CD4-positive, alpha-beta T cell (primary cell): ENCODE results near the gene LAMTOR2. TPM values are rescaled to one million over a fixed set of nuclear protein-coding genes. Genes with fewer than 3 reads are reported as not detected.

Experiments
- ATAC-seq: fragments of 200-7000 bp; cut with Tn5 transposase; one replicate; pipeline ENCODE4 v1.10.0; 2022; ENCODE audit warnings: mild to moderate bottlenecking; ENCODE audit not compliant: poor library complexity
- CTCF ChIA-PET: fragments of 350-600 bp; sonication (Branson Sonifier 250); formaldehyde crosslinking; loops from one replicate; lab custom pipeline; 2021; ENCODE audit warnings: antibody characterized with exemption, inconsistent platforms; lab: Charles Lee
- POLR2A ChIA-PET: fragments of 350-600 bp; sonication (Branson Sonifier 250); formaldehyde crosslinking; loops from one replicate; lab custom pipeline; 2021; ENCODE audit warnings: antibody characterized with exemption, inconsistent platforms; lab: Charles Lee
- DNase-seq, 14 experiments: peaks; one replicate each; pipeline ENCODE4 v3.0.0-alpha.2; 2013 to 2020; ENCODE audit warnings: mixed read lengths in 2 of 14
- H3K27ac ChIP-seq, 2 donors: one replicate each; pipeline versions ENCODE4 v1.5.1 to v1.7.0; 2013; ENCODE audit warnings: low read length in 2 of 2, low read depth in 1 of 2, mild to moderate bottlenecking in 1 of 2
- H3K27me3 ChIP-seq, 2 experiments: 1 replicate in 1 of 2; 2 replicates in 1 of 2; pipeline versions ENCODE4 v1.6.1 to v1.7.0; 2013; ENCODE audit warnings: low read length in 2 of 2, control low read depth in 1 of 2, mild to moderate bottlenecking in 1 of 2, moderate library complexity in 1 of 2; ENCODE audit not compliant: insufficient read depth in 2 of 2, control insufficient read depth in 1 of 2
- H3K36me3 ChIP-seq: one replicate; pipeline ENCODE4 v1.6.1; 2013; ENCODE audit warnings: low read length, control low read depth; ENCODE audit not compliant: insufficient read depth
- H3K4me1 ChIP-seq: one replicate; pipeline ENCODE4 v1.6.1; 2013; ENCODE audit warnings: low read length, control low read depth; ENCODE audit not compliant: insufficient read depth
- H3K4me3 ChIP-seq: one replicate; pipeline ENCODE4 v1.5.1; 2013; ENCODE audit warnings: mild to moderate bottlenecking, low read length, moderate library complexity
- H3K9me3 ChIP-seq, 2 experiments: 1 replicate in 1 of 2; 2 replicates in 1 of 2; pipeline versions ENCODE4 v1.6.1 to v1.7.0; 2013; ENCODE audit warnings: low read length in 2 of 2, mild to moderate bottlenecking in 2 of 2, control low read depth in 1 of 2, moderate library complexity in 1 of 2; ENCODE audit not compliant: control insufficient read depth in 1 of 2, insufficient read depth in 1 of 2
- H3K27ac Mint-ChIP-seq: one replicate; pipeline ENCODE4 v1.8.0; 2020; ENCODE audit warnings: mixed read lengths
- H3K27me3 Mint-ChIP-seq: one replicate; pipeline ENCODE4 v1.8.0; 2021; ENCODE audit warnings: mixed read lengths
- H3K36me3 Mint-ChIP-seq: one replicate; pipeline ENCODE4 v1.8.0; 2021; ENCODE audit warnings: low read depth, mixed read lengths
- H3K4me1 Mint-ChIP-seq: one replicate; pipeline ENCODE4 v1.8.0; 2021; ENCODE audit warnings: low read depth, mixed read lengths
- H3K4me3 Mint-ChIP-seq: one replicate; pipeline ENCODE4 v1.8.0; 2020; ENCODE audit warnings: mild to moderate bottlenecking, mixed read lengths
- H3K9me3 Mint-ChIP-seq: one replicate; pipeline ENCODE4 v1.8.0; 2020; ENCODE audit warnings: mixed read lengths
- CTCF ChIP-seq: fragments of 200-600 bp; IDR thresholded peaks from one replicate; pipeline ENCODE4 v1.8.0; 2022; ENCODE audit warnings: antibody characterized with exemption, mild to moderate bottlenecking
- intact Hi-C, 2 experiments: fragments of 100-400 bp; cut with DNase I in 1 of 2; cut with micrococcal nuclease in 1 of 2; formaldehyde crosslinking; loops; one replicate each; pipeline versions ENCODE4 v1.15.1 to v1.9.0; 2023 to 2025; cut with DNase I, micrococcal nuclease
- total RNA-seq, 174 experiments: library from RNA in 2 of 174; stranded (reverse) in 2 of 174; gene quantifications; one replicate each; pipeline ENCODE4 v1.2.3 and lab custom pipeline; 2021 to 2026

LAMTOR2 gene
- total RNA-seq, 2 experiments from 2014 or later: 7.0 to 8.7 TPM

GRCh38 chr1:156014829-156015228 is 39.8 kb upstream of the LAMTOR2 start:
- Mint-ChIP-seq H3K9me3 (no peaks in the 10 kb centered on the region), H3K4me1 (peaks cover 19% of the 10 kb centered on the region), H3K36me3 (peaks cover 84% of the 10 kb centered on the region), H3K27ac (no peak overlapping the region), H3K4me3 (no peak overlapping the region), H3K27me3 (no peaks in the 10 kb centered on the region)
- ATAC-seq: no peak
- Histone ChIP-seq H3K4me3 (no peak overlapping the region), H3K27me3 (no peaks in the 10 kb centered on the region), H3K36me3 (peaks cover 73% of the 10 kb centered on the region), H3K9me3 (no peaks in the 10 kb centered on the region), H3K4me1 (peaks cover 11% of the 10 kb centered on the region), H3K27ac (no peak overlapping the region)
- ChIA-PET CTCF (no interaction called here), POLR2A (no interaction called here)
- intact Hi-C loops: no loop called here
- no peak for TF ChIP-seq CTCF
- no peak for DNase-seq

- H3K36me3 Mint-ChIP-seq: peaks cover 44% of the 10 kb centered on the region
- Histone ChIP-seq H3K27ac (no peak overlapping the region), H3K4me3 (peak overlapping the region; percentile 78), H3K9me3 (no peaks in the 10 kb centered on the region), H3K4me1 (peaks cover 18% of the 10 kb centered on the region), H3K27me3 (no peaks in the 10 kb centered on the region), H3K36me3 (peaks cover 24% of the 10 kb centered on the region)
- no peak for TF ChIP-seq CTCF
- CTCF ChIA-PET: interaction anchor here (1.6 to 2.3 kb wide), 2 partner anchors 34 to 46 kb away, joined by 3 to 16 read pairs; partner anchors contain the start of genes LAMTOR2 and UBQLN4
- ATAC-seq: no peak
- H3K27ac Mint-ChIP-seq: peak overlapping the region; percentile 91
- peaks cover 38% of the 10 kb centered on the region for H3K4me1 Mint-ChIP-seq
- no peak for DNase-seq
- no peaks in the 10 kb centered on the region for H3K9me3 Mint-ChIP-seq
- intact Hi-C loops: loop anchor here (1.0 to 2.0 kb wide), 2 partner anchors 35 to 161 kb away; partner anchors contain the start of genes LAMTOR2 (in 1 of the 2) and SYT11 (in 1 of the 2)
- H3K27me3 Mint-ChIP-seq: no peaks in the 10 kb centered on the region
- POLR2A ChIA-PET: interaction anchor here (1.6 kb wide), 1 partner anchor 86 kb away, joined by 5 read pairs; the partner anchor contains the start of gene KHDC4
- H3K4me3 Mint-ChIP-seq: peak overlapping the region; percentile 100
These were observed 34.7 kb upstream of the LAMTOR2 start for GRCh38 chr1:156019946-156020292.

- Mint-ChIP-seq H3K36me3 (peaks cover 43% of the 10 kb centered on the region), H3K27ac (peak within 1 kb of the TSS; percentile 91), H3K27me3 (no peaks in the 10 kb centered on the region), H3K4me1 (peaks cover 41% of the 10 kb centered on the region), H3K9me3 (no peaks in the 10 kb centered on the region), H3K4me3 (peak within 1 kb of the TSS; percentile 100)
- no peaks in the 10 kb centered on the region for H3K9me3 ChIP-seq
- peak within 1 kb of the TSS; percentile 38 to 77 for H3K27ac ChIP-seq
- H3K36me3 ChIP-seq: peaks cover 22% of the 10 kb centered on the region
- peak; percentile 99 for ATAC-seq
- CTCF ChIA-PET: interaction anchor here (1.6 to 2.3 kb wide), 2 partner anchors 33 to 46 kb away, joined by 3 to 16 read pairs; partner anchors contain the start of genes LAMTOR2 and UBQLN4
- H3K27me3 ChIP-seq: no peaks in the 10 kb centered on the region
- peaks cover 18% of the 10 kb centered on the region for H3K4me1 ChIP-seq
- TF ChIP-seq CTCF: no peak
- DNase-seq: peak; percentile 61 to 94 (median 77)
- H3K4me3 ChIP-seq: peak within 1 kb of the TSS; percentile 78
- POLR2A ChIA-PET: interaction anchor here (1.4 to 1.6 kb wide), 2 partner anchors 20 to 86 kb away, joined by 4 to 5 read pairs; partner anchors contain the start of gene KHDC4
- intact Hi-C loops: loop anchor here (1.0 to 2.0 kb wide), 2 partner anchors 34 to 161 kb away; partner anchors contain the start of genes LAMTOR2 (in 1 of the 2) and SYT11 (in 1 of the 2)
These were observed 34.1 kb upstream of the LAMTOR2 start, which contains the start of gene SSR2 for GRCh38 chr1:156020293-156021092. TSS of gene SSR2 (minus strand) at chr1:156020951. CDS start at chr1:156020167, 784 bp downstream.
